NCI-H1436 (cell line): Measurements from ENCODE around the gene PHB1.
A peak's percentile ranks its signal among the peaks of the same experiment; 100 is the strongest.
"Not testable (repeated sequence)": the region's sequence is repeated elsewhere in the genome, so short reads cannot be mapped to it uniquely, and the experiment has no call there.

Experiments
- DNase-seq: peaks from one replicate; lab custom pipeline; 2025; lab: John Stamatoyannopoulos, UW

PHB1 gene

GRCh38 chr17:49378311-49378710 lies 36.4 kb downstream of the PHB1 start:
- no peak for DNase-seq

- DNase-seq: no peak
These were observed 39.1 kb downstream of the PHB1 start for GRCh38 chr17:49375544-49375943.

GRCh38 chr17:49373115-49373514 lies 41.6 kb downstream of the PHB1 start:
- DNase-seq: no peak

GRCh38 chr17:49372425-49372824 lies 42.3 kb downstream of the PHB1 start:
- no peak for DNase-seq

- DNase-seq: peak; percentile 23
These were observed 43.5 kb downstream of the PHB1 start for GRCh38 chr17:49370971-49371834.

- DNase-seq: no peak
These were observed 44.9 kb downstream of the PHB1 start for GRCh38 chr17:49369760-49370159.

GRCh38 chr17:49369089-49369488 lies 45.6 kb downstream of the PHB1 start:
- DNase-seq: no peak

GRCh38 chr17:49365667-49366066 lies 49.0 kb downstream of the PHB1 start:
- peak; percentile 12 for DNase-seq

- not testable (repeated sequence) for DNase-seq
These were observed 49.6 kb downstream of the PHB1 start for GRCh38 chr17:49365126-49365525.

GRCh38 chr17:49364119-49364518 lies 50.6 kb downstream of the PHB1 start:
- no peak for DNase-seq

- DNase-seq: no peak
These were observed 51.4 kb downstream of the PHB1 start for GRCh38 chr17:49363251-49363650.

- DNase-seq: no peak
These were observed 52.0 kb downstream of the PHB1 start for GRCh38 chr17:49362723-49363117.

- peak; percentile 99 for DNase-seq
These were observed 52.6 kb downstream of the PHB1 start, which contains the start of gene ZNF652 for GRCh38 chr17:49361902-49362722. Gene ZNF652, minus strand, starts transcription at chr17:49362250. Its CDS starts 44,525 bp downstream, at chr17:49317725.

- peak; percentile 32 for DNase-seq
These were observed 53.4 kb downstream of the PHB1 start for GRCh38 chr17:49361129-49361901.

GRCh38 chr17:49360796-49361128 lies 53.9 kb downstream of the PHB1 start:
- DNase-seq: no peak

GRCh38 chr17:49359990-49360795 lies 54.5 kb downstream of the PHB1 start:
- no peak for DNase-seq

GRCh38 chr17:49358641-49359247 lies 55.9 kb downstream of the PHB1 start:
- DNase-seq: no peak

- DNase-seq: no peak
These were observed 57.2 kb downstream of the PHB1 start for GRCh38 chr17:49357516-49357915.

GRCh38 chr17:49356320-49356719 lies 58.4 kb downstream of the PHB1 start:
- DNase-seq: no peak
